GM15510 (cell line): ENCODE data around the gene UGCG.

Experiments used
- POLR2A ChIP-seq: IDR thresholded peaks from 3 replicates; pipeline ENCODE4 v1.6.1; 2011; ENCODE audit warnings: borderline replicate concordance; ENCODE audit not compliant: insufficient read length; ENCODE audit errors: extremely low read depth

Gene UGCG

GRCh38 chr9:111895996-111896941 lies at the start of gene UGCG:
Gene UGCG (plus strand): TSS chr9:111896814. CDS start chr9:111897216, 402 bp downstream.
- TF ChIP-seq POLR2A: peak; percentile 98

- no peak for TF ChIP-seq POLR2A
Observed at GRCh38 chr9:111851553-111851952, 45.1 kb upstream of the UGCG start.

DNA sequence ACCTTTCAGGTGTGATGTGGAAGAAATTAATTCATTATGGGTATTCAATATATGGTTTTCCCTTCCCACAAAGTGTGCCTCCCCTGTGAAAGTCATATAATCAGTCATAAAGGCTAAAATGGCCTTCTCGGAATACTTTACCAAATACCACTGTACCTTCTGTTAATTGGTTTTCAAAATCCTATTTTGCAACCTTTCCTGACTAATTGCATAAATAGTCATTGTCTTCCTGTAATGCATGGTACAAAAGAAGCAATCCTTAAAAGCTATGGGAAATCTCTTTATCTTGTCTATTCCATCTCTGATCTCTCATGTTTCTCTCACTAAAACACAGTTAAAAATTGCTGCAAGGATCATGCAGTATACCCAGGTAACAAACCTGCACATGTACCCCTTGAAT lies 44.3 kb upstream of the UGCG start:
- TF ChIP-seq POLR2A: no peak

DNA sequence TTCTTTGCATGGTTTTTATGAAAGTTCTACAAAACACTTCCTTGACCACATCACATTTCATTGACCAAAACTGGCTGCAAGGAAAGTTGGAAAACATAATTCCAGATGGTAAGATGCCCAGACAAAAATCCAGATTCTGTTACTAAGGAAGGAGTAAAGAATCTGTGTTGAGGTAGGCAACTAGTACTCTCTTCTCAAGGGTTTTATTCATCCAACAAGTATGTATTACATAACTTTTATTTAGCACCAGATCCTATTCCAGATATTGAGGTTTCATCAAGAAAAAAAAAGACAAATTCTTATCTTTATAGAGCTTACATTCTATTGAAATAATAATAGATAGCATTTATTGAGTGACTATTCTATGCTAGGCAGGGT lies 43.2 kb upstream of the UGCG start:
- no peak for TF ChIP-seq POLR2A

DNA sequence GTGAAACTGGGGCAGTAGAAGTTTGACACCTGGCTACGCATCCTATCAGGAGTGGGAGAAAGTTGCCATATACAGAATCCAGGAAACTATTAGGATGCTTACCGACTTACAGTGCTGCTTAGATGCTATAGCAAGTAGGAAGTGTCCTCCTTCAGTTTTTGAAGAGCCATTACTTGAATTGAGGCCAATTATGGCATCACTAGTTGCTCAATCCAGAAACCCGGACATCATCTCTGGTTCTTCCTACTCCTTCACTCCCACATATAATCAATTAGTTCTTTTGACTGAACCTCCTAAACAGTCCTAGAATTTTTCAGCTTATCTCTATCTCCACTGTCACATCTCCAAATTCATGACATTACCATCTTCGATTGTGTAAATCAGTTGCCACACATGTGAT lies 41.8 kb upstream of the UGCG start:
- TF ChIP-seq POLR2A: no peak

DNA sequence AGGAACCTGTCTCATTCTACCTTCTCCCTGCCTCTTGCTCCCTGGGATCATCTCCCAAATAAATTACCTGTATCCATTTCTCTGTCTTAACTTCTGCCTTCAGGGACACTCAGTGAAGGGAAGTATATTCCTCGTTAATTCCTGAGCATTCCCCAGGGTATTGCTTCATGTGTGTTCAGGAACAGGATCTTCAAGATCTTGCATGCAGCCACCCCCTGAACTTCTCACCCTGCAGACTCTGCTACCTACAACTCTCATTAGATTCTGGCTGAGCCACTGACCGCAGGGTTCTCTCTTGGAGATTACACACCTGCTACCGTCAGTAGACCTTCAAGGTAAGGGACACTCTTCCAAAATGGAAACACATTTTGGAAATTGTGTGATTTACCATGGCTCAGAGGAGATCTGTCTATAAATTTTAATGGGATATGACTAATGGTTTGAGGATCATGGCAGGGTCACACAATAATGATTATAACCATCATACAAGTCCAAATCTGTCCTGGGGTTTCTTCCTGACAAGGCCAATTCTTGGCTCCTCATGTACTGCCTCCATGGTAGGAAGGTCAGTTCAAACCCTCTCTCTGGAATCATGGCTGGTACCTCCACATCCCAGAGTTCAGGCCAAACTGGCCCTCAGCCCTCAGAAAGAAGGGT lies 38.9 kb upstream of the UGCG start:
- no peak for TF ChIP-seq POLR2A

- TF ChIP-seq POLR2A: no peak
Observed at GRCh38 chr9:111860443-111860842, 36.2 kb upstream of the UGCG start.

GRCh38 chr9:111863636-111864035 lies 33.0 kb upstream of the UGCG start:
- no peak for TF ChIP-seq POLR2A

DNA sequence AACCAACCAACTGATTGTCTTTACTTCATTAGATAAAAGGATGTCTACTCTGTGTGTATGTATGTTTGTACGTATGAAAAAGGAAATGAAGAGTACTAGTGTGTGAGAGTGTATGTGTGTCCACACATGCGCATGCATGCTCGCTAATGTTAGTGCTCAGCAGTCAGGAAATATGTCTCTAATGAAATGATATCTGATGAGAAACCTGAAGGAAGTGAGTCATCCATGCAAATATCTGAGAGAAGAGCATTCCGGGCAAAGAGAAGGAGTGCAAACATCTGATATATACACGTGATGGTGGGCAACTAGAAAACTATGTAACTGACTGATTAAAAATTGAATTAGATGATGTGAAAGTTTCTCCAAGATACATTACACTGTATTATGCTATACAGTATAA lies 29.6 kb upstream of the UGCG start:
- TF ChIP-seq POLR2A: no peak

DNA sequence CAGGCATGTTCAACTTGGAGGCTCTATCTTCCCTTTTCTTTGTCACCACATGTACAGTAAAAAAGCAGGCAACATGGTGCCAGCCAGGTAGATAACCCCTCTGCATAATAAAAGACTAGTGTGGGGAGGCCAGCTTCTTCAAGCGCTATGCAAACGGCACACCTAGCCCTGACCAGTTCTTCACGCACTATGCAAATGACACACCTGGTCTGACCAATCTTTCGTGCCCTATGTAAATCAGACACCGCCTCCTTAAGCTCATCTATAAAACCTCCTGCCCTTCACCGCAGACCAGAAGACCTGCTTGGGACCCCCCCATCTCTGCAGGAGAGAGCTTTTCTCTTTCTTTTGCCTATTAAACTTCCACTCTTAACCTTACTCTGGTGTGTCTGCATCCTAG lies 28.1 kb upstream of the UGCG start:
- TF ChIP-seq POLR2A: no peak

DNA sequence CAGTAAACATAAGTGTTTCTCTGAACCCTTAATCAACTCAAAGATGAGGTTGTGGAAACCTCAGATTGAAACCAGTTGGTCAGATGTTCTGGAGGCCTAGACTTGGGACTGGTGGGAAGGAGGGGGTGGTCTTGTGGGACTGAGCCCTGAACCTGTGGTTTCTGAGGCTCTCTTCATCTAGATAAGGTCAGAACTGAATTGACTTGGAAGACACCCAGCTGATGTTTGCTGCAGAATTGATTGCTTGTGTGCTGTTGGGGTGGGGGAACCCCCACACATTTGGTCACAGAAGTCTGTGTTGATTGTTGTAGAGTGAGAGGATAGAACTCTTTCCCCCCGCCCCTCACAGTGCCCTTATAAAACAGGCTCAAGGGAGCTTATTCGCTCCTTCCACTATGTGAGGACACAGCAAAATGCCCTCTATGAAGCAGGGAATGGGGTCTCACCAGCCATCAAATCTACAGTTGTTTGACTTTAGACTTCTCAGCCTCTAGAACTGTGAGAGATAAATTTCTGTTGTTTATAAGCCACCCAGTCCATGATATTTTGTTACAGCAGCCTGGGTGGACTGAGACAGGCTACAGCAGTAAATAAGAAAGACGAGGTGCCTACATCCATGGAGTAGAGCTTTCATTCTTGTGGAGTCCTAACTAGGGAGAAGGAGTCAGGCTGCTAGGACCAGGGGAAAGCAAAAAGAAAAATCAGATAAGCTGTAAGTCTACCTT lies 25.7 kb upstream of the UGCG start:
- TF ChIP-seq POLR2A: no peak

DNA sequence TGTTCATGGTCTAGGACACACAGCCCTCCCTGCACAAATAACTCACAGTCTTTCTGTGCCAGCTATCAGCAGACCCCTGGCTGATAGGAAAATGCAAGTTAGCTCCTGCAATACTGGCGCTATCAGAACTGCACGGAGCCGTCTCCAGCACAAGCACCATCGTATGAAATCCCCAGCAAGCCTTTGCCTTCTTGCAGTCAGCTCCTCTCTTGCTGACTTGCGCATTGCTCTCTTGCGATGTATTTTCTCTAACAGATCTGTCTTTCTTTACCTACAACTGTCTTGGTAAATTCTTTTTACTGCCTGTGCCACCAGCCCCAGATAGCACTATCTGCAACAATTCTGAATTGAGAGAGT lies 25.1 kb upstream of the UGCG start:
- no peak for TF ChIP-seq POLR2A

GRCh38 chr9:111872886-111873285 lies 23.7 kb upstream of the UGCG start:
- no peak for TF ChIP-seq POLR2A

DNA sequence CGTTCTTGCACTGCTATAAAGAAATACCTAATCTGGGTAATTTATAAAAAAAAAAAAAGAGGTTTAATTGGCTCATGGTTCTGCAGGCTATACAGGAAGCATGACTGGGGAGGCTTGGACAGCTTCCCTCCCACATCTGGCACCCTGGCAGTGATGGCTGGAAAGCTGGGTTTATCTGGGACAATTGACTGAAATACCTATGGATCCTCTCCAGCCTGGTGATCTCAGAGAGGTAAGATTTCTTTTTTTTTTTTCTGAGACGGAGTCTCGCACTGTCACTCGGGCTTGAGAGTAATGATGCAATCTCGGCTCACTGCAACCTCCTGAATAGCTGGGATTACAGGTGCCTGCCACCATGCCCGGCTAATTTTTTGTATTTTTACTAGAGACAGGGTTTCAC lies 22.7 kb upstream of the UGCG start:
- TF ChIP-seq POLR2A: no peak

DNA sequence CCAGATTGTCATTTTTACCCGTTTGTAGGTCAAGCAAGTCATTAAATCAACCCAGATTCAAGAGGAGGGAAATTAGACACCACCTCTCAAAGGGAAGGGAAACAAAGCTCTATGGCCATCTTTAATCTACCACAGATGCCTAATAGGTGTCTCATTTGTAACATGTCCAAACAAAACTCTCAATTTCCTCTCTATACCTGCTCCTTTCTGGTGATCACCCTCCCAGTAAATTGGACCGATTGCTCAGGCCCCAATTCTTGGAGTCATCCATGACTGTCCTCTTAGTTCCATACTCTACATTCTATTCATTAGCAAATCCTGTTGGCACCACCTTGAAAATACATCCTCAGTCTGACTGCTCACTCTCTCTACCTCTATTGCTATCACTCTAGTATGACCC lies 22.1 kb upstream of the UGCG start:
- no peak for TF ChIP-seq POLR2A
